HG03064 (cell line): ENCODE results near the gene PVALEF.

Source experiments
- ATAC-seq: cut with Tn5 transposase; IDR thresholded peaks from one replicate; pipeline ENCODE4 v1.9.1; 2021; ENCODE audit warnings: low read depth; ENCODE audit not compliant: unreplicated experiment

The PVALEF gene

GRCh38 chr17:81160747-81161453, 4.4 kb upstream of the PVALEF start:
- ATAC-seq: no peak

GRCh38 chr17:81161536-81161935, 3.8 kb upstream of the PVALEF start:
- ATAC-seq: no peak

DNA sequence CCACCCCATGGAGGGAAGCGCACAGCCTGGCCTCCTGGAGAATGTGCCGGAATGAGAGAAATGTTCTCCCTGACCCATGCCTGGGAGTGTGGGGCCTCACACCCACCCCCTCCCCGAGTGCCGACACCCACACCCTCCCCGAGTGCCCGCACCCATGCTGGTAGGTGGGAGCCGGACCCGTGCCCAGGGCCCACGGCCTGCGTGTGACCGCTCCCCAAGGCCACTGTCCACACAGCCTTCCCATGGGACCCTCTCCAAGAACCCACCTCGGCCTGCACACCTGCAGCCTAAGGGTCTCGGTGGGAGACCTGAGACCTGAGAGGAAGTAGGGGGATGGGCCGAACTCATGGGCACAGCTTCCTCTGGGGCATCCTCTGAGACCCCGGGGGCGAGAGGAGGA, 3.3 kb upstream of the PVALEF start:
- ATAC-seq: no peak

DNA sequence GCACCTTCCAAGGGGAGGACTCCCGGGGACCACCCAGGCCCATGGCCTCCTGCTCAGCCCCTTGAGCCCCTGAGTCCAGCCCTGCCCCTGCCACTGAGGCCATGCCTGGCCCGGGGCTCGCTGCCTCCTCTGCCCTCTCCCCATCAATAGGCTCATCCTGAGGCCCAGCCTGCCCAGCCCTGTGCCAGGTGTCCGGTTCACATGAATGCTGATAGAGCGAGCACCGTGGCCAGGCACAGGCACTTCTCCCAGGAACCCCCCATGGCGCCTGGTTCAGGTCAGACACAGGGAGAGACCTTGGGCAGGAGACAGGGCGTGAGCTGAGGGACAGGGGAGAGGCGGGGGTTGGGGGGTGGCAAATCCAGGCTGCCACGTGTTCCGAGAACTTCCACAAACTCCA, 2.8 kb upstream of the PVALEF start:
- ATAC-seq: no peak

DNA sequence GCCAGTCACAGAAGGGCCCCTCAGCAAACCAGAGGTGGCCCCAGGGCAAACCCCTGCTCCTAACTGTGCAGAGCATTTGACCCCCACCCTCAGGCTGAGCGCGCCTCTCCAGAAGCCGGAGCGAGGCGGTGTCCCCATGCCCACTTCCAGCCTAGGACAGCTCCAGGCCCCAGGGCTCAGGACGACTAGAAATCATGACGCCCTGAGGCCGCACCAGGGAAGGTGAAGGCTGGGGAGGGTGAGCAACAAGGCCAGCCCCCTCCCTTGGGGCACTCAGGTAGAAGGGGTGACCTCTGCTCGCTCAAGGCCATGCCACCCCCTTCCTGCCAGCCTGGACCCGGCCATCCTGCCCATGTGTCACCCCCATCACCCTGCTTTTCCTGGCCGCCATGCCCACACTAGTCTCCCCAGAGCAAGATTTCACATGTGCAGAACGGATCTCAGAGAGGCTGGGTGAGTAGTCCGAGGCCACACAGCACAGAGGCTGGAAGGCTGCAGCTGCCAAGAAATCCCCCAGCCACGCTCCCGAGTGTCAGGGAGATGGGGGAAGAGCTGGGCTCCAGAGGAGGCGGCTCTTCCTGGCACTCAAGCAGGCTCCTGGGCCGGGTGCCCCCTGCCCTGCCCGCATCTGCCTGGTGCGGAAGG, 2.1 kb upstream of the PVALEF start:
- no peak for ATAC-seq

DNA sequence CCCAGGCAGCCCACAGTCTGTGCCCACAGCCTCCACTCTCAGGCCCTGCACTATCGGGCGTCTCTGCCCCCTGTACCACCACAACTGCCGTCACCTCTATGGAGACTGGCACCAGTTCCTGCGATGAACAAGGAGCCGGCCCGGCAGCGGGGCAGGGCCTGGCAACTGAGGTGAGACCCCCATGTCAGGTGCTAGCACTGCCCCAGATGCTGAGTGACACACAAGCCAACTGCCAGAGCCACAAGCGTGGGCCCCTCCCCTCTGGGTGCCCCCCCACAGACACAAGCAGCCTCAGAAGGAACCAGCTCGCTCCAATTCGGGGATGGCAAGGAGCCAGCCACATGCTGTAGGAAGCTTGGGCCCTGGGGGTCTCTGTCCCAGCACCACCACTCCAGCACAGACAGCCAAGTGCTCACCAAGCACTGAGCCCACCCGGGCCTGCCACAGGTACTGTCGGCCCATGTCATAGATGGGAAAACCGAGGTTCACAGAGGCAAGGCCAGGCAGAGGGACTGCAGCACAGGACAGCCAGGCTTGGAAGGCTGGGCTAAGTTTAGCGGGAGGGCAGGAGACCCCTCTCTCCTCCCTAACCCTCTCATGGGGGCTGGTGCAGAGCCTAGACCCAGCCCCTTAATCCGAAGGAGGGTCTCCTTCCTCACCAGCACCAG, 1.5 kb upstream of the PVALEF start:
- no peak for ATAC-seq

GRCh38 chr17:81164371-81165245, 699 bp upstream of the PVALEF start:
- no peak for ATAC-seq

DNA sequence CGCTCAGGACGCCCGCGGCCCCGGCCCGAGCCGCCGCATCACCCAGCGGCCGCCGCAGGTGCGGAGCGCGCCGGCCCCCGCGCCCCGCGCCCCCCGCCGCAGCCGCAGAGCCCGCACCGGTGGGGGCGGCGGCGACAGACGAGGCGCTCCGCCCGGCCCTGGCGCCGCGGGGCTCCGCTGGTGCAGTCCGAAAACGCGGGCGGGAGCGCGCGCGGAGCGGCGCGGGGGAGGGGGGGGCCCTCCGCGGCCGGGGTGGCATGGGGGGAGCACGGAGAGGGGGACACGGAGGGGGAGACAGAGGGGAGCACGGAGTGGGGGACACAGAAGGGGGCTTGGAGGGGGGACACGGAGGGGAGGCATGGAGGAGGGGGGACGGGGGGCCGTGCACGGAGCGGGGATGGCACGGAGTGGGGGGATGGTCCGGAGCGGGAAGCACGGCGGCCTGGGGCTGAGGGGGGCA, 756 bp downstream of the PVALEF start, which contains the start of gene AATK:
Gene AATK, minus strand, starts transcription at position 189 of the 460 bp plus-strand sequence. CDS start 229 bp downstream, outside the sequence.
- no peak for ATAC-seq

GRCh38 chr17:81167194-81167524, 1.9 kb downstream of the PVALEF start:
- ATAC-seq: no peak

DNA sequence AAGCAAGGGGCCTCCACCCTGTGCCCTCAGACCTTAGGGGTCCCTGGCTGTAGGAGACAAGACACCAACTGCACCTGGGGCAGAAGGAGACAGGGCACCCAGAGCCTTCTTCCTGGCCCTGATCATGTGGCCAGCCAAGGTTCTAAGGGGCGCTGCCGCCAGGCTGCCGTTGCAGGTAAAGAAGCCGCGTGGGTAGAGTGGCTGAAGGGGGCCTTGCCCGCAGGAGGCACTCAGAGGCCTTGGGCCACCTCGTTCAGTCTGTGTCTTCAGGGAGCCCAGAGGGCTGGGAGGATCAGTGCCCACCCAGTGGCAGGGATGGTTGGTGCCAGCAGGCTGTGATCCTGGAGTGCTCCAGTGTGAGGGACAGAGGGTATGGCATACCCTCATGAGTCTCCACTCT, 2.3 kb downstream of the PVALEF start:
- ATAC-seq: no peak

GRCh38 chr17:81169870-81170309, 4.6 kb downstream of the PVALEF start:
- ATAC-seq: no peak

GRCh38 chr17:81170727-81171494, 5.6 kb downstream of the PVALEF start:
- ATAC-seq: no peak

- no peak for ATAC-seq
Observed at GRCh38 chr17:81171941-81172340, 6.6 kb downstream of the PVALEF start.

DNA sequence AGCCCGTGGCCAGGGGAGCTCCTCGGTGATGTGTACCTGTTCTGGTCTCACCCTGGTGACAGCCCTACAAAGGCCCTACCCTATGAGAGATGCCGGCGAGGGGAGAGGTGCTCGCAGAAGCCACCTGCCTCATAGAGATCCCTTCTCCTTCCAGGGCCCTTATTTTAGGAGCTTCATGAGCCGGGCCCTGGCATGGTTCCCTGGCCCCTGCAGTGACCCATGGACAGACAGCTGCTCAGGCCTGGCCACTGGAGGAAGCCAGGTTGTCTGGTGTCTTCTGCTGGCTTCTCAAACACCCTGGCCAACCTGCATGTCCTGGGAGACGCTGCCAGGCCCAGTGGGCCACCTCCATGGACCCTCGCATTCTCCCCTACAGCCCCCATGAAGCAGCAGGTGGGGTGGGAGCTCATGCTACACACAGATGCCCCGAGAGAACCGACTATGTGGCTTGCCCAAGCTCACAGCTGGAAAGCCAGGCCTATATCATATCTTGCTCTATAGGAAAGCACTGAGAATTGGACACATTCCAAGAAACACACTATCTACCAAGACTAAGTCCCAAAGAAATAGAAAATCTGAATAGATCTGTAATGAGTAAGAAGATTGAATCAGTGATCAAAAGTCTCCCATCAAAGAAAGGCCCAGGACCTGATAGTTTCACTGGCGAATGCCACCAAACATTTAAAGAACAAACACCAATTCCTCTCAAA, 7.9 kb downstream of the PVALEF start:
- ATAC-seq: no peak

GRCh38 chr17:81173762-81174155, 8.5 kb downstream of the PVALEF start:
- no peak for ATAC-seq

DNA sequence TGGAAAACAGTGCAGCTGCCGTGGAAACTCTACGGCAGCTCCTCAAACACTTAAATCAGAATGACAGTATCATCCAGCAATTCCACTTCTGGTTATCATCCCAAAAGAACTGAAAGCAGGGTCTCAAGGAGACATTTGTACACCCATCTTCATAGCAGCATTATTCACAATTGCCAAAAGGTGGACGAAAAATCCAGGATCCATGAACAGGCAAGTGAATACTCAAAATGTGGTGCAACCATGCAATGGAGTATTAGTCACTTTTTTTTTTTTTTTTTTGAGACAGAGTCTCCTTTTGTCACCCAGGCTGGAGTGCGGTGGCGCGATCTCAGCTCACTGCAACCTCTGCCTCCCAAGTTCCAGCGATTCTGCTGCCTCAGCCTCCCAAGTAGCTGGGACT, 11.4 kb downstream of the PVALEF start:
- ATAC-seq: no peak

DNA sequence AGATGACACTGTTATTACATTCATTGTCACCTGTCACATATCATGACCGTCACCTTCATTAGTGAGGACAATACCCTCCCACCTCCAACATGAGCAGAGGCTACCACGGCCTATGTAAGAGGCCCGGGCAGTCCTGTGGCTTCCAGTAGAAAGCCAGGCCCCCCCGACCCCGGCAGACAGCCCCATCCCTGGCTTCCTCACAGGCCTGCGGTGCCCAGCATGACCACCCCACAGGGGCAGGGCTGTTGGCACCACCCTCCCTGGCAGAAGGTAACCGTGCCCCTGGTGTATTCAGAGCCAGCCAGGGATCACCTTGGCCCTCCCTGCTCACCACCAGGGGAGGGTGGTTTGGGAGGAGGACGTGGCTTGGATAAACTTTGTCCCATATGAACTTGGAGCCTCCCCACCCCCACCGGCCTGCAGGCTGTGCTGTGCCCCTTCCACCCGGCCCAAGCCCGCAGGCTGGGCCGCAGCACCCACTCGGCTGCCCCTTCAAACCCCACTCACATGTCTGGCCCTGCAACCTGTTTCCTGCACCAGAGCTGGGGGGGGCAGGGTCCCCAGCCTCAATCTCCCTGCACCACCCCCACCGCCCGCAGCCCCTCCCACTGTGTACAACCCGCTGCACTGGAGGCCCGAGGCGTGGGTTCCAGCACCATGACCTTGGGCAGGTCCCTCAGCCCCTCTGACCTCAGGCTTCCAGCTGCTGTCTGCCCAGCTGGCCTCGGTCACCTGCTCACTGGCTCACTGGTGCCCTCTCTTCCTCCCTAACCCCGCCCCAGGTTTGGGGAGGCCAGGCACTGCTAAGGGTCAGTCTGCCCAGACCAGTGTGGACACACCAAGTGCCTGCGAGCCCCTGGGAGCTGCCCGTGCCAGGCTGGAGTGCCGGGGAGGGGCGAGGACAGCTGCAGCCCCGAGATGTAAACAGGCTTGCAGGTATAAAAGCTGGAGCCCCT, 13.1 kb downstream of the PVALEF start:
- ATAC-seq: no peak

GRCh38 chr17:81179220-81179619, 13.9 kb downstream of the PVALEF start:
- no peak for ATAC-seq
